DND-41 (cell line): Measurements from ENCODE around the gene KCNS1.

Experiments used
- CTCF ChIP-seq: IDR thresholded peaks from 2 replicates; pipeline ENCODE4 v1.5.1; 2012; ENCODE audit warnings: borderline replicate concordance, low read length, moderate library complexity, mild to moderate bottlenecking; ENCODE audit not compliant: poor library complexity, severe bottlenecking; ENCODE audit errors: extremely low read depth
- EZH2 ChIP-seq: IDR thresholded peaks from 3 replicates; pipeline ENCODE4 v1.6.1; 2012; ENCODE audit warnings: borderline replicate concordance, low read depth, mild to moderate bottlenecking, moderate library complexity, low read length, inconsistent platforms; ENCODE audit not compliant: severe bottlenecking

GRCh38 chr20:45072066-45072465, 28.9 kb downstream of the KCNS1 start:
- TF ChIP-seq CTCF (no peak), EZH2 (no peak)
